Measurements from ENCODE around the gene DLGAP1. TPM values are rescaled to one million over a fixed set of nuclear protein-coding genes. Genes with fewer than 3 reads are reported as not detected.
"Not testable (repeated sequence)": the region's sequence is repeated elsewhere in the genome, so short reads cannot be mapped to it uniquely, and the experiment has no call there.

The DLGAP1 gene
- total RNA-seq, 1 experiment from 2014 or later, result 23.0 TPM

GRCh38 chr18:3608488-3608887, 846.6 kb downstream of the DLGAP1 start (continued):
- TF ChIP-seq STAT6 (CRISPR knock-in tag; conservative IDR thresholded peaks at IDR 0.05; ENCODE audit: low read depth), result no peak
- TF ChIP-seq SMAD3 (CRISPR knock-in tag; IDR thresholded peaks at IDR 0.05; ENCODE audit: borderline replicate concordance), result no peak
- no peak for TF ChIP-seq GABPB1 (CRISPR knock-in tag; IDR thresholded peaks at IDR 0.05)
- no peak for TF ChIP-seq CDX4 (CRISPR knock-in tag; IDR thresholded peaks at IDR 0.05; ENCODE audit: borderline replicate concordance)

GRCh38 chr18:3608099-3608453, 847.0 kb downstream of the DLGAP1 start:
- not testable (repeated sequence) for H3K27me3 Mint-ChIP-seq (ENCODE audit: low read depth); H3K4me3 Mint-ChIP-seq; H3K9me3 Mint-ChIP-seq; ATAC-seq; DNase-seq (ENCODE audit: low spot score)
- CTCF ChIA-PET, result interaction anchor here (0.5 to 4.9 kb wide), 5 partner anchors 14 to 329 kb away, joined by 3 to 28 read pairs (median 5); no protein-coding TSS in a partner anchor
- POLR2A ChIA-PET, result interaction anchor here (0.8 to 1.4 kb wide), 2 partner anchors 16 to 58 kb away, joined by 3 read pairs; no protein-coding TSS in a partner anchor
- Mint-ChIP-seq H3K4me1 (peaks cover 38% of the 10 kb centered on the region), H3K27ac (peak overlapping the region; percentile 91), H3K36me3 (peaks cover 26% of the 10 kb centered on the region)

GRCh38 chr18:3607309-3608098, 847.6 kb downstream of the DLGAP1 start:
- CTCF ChIA-PET, result interaction anchor here (0.5 to 4.9 kb wide), 6 partner anchors 13 to 328 kb away, joined by 3 to 28 read pairs (median 6); no protein-coding TSS in a partner anchor
- DNase-seq (ENCODE audit: low spot score), result no peak
- H3K36me3 Mint-ChIP-seq, result peaks cover 26% of the 10 kb centered on the region
- peak overlapping the region; percentile 35 for H3K4me3 Mint-ChIP-seq
- H3K27ac Mint-ChIP-seq, result peak overlapping the region; percentile 89
- H3K27me3 Mint-ChIP-seq (ENCODE audit: low read depth), result no peaks in the 10 kb centered on the region
- ATAC-seq, result no peak
- H3K4me1 Mint-ChIP-seq, result peaks cover 38% of the 10 kb centered on the region
- H3K9me3 Mint-ChIP-seq, result no peaks in the 10 kb centered on the region; the same call in 1 of the 2 replicates
- POLR2A ChIA-PET, result interaction anchor here (1.1 to 1.4 kb wide), 2 partner anchors 17 to 57 kb away, joined by 3 read pairs; no protein-coding TSS in a partner anchor
- TF ChIP-seq SMAD3 (CRISPR knock-in tag; IDR thresholded peaks at IDR 0.05; ENCODE audit: borderline replicate concordance), result no peak
- TF ChIP-seq USF2 (CRISPR knock-in tag; IDR thresholded peaks at IDR 0.05), result no peak
- TF ChIP-seq OVOL2 (CRISPR knock-in tag; IDR thresholded peaks at IDR 0.05; ENCODE audit: borderline replicate concordance), result no peak
- TF ChIP-seq ZNF671 (CRISPR knock-in tag; IDR thresholded peaks at IDR 0.05), result no peak
- no peak for TF ChIP-seq HMGXB4 (CRISPR knock-in tag; IDR thresholded peaks at IDR 0.05)
- no peak for TF ChIP-seq CREB1 (CRISPR knock-in tag; IDR thresholded peaks at IDR 0.05)
- no peak for TF ChIP-seq PRRX2 (CRISPR knock-in tag; IDR thresholded peaks at IDR 0.05)
- TF ChIP-seq ELF4 (CRISPR knock-in tag; IDR thresholded peaks at IDR 0.05; ENCODE audit: low read depth), result no peak
- no peak for TF ChIP-seq CTCF (IDR thresholded peaks at IDR 0.05)
- TF ChIP-seq RELA (CRISPR knock-in tag; IDR thresholded peaks at IDR 0.05; ENCODE audit: borderline replicate concordance), result no peak
- TF ChIP-seq NFATC4 (CRISPR knock-in tag; IDR thresholded peaks at IDR 0.05), result no peak
- TF ChIP-seq CDX4 (CRISPR knock-in tag; IDR thresholded peaks at IDR 0.05; ENCODE audit: borderline replicate concordance), result no peak
- no peak for TF ChIP-seq SOX15 (CRISPR knock-in tag; IDR thresholded peaks at IDR 0.05)
- no peak for TF ChIP-seq ZNF423 (CRISPR knock-in tag; IDR thresholded peaks at IDR 0.05)

- H3K4me3 Mint-ChIP-seq; DNase-seq (ENCODE audit: low spot score); H3K9me3 Mint-ChIP-seq; H3K27me3 Mint-ChIP-seq (ENCODE audit: low read depth); ATAC-seq: not testable (repeated sequence)
- ChIA-PET POLR2A (interaction anchor here (1.1 kb wide), 1 partner anchor 57 kb away, joined by 3 read pairs; no protein-coding TSS in a partner anchor), CTCF (interaction anchor here (1.9 to 4.9 kb wide), 5 partner anchors 12 to 151 kb away, joined by 4 to 28 read pairs (median 15); no protein-coding TSS in a partner anchor)
- H3K36me3 Mint-ChIP-seq, result peaks cover 26% of the 10 kb centered on the region
- peak overlapping the region; percentile 61 for H3K27ac Mint-ChIP-seq
- peaks cover 38% of the 10 kb centered on the region for H3K4me1 Mint-ChIP-seq
Observed at GRCh38 chr18:3606863-3607262, 848.2 kb downstream of the DLGAP1 start.

All from WTC11 (cell line).